PFSK-1 (cell line): ENCODE results near the gene PLB1.

Experiments
- POLR2AphosphoS5 ChIP-seq: IDR thresholded peaks from 2 replicates; pipeline ENCODE4 v1.6.1; 2012; ENCODE audit warnings: low read depth, mild to moderate bottlenecking, control low read depth, low read length, moderate library complexity
- REST ChIP-seq, 2 experiments: IDR thresholded peaks; 2 replicates each; pipeline versions ENCODE4 v1.6.1 to v1.8.0; 2011 to 2012; ENCODE audit warnings: low read depth in 2 of 2, low read length in 2 of 2, control low read depth in 1 of 2, inconsistent platforms in 1 of 2, mild to moderate bottlenecking in 1 of 2, moderate library complexity in 1 of 2; ENCODE audit not compliant: insufficient read depth in 1 of 2
- SIN3A ChIP-seq: IDR thresholded peaks from 2 replicates; pipeline ENCODE4 v1.6.1; 2012; ENCODE audit warnings: mild to moderate bottlenecking, low read length, moderate library complexity, borderline replicate concordance; ENCODE audit not compliant: insufficient read depth
- TAF1 ChIP-seq: IDR thresholded peaks from 2 replicates; pipeline ENCODE4 v1.6.1; 2012; ENCODE audit warnings: low read length, control low read depth, borderline replicate concordance; ENCODE audit not compliant: insufficient read depth

- TF ChIP-seq SIN3A (no peak), TAF1 (no peak), REST (IDR thresholded peaks at IDR 0.05; ENCODE audit: insufficient read depth in 1 of 2, low read depth in 2 of 2, low read length in 2 of 2) (no peak), POLR2AphosphoS5 (no peak)
These were observed 16.2 kb downstream of the PLB1 start for GRCh38 chr2:28511871-28512606.
